CD4-positive, CD25-positive, alpha-beta regulatory T cell (primary cell): ENCODE measurements around the gene CUL3. TPM values are rescaled to one million over a fixed set of nuclear protein-coding genes. Genes with fewer than 3 reads are reported as not detected.

Experiments used
- ATAC-seq, 2 donors: fragments of 150-1000 bp; cut with Tn5 transposase; one replicate each; pipeline ENCODE4 v1.10.0; 2021; ENCODE audit warnings: low read depth in 2 of 2, moderate number of reproducible peaks in 2 of 2, moderate library complexity in 1 of 2
- DNase-seq, 3 donors: peaks; one replicate each; pipeline versions ENCODE4 v3.0.0 to v3.0.0-alpha.2; 2012 to 2022; ENCODE audit warnings: mixed read lengths in 1 of 3
- H3K27ac ChIP-seq: one replicate; pipeline ENCODE4 v1.7.0; 2013; ENCODE audit warnings: mild to moderate bottlenecking, low read length; ENCODE audit not compliant: insufficient read depth, poor library complexity, severe bottlenecking
- H3K27me3 ChIP-seq: one replicate; pipeline ENCODE4 v1.7.0; 2013; ENCODE audit warnings: low read length; ENCODE audit not compliant: control insufficient read depth, insufficient read depth
- H3K36me3 ChIP-seq: one replicate; pipeline ENCODE4 v1.7.0; 2013; ENCODE audit warnings: mild to moderate bottlenecking, low read length, moderate library complexity; ENCODE audit not compliant: control insufficient read depth, insufficient read depth
- H3K4me1 ChIP-seq: 2 replicates; pipeline ENCODE4 v1.7.0; 2013; ENCODE audit warnings: mild to moderate bottlenecking, low read length; ENCODE audit not compliant: insufficient read depth, control insufficient read depth, poor library complexity, severe bottlenecking
- H3K4me3 ChIP-seq: one replicate; pipeline ENCODE4 v1.7.0; 2013; ENCODE audit warnings: low read depth, mild to moderate bottlenecking, low read length, moderate library complexity
- H3K9me3 ChIP-seq, 2 experiments: 1 replicate in 1 of 2; 2 replicates in 1 of 2; pipeline ENCODE4 v1.7.0; 2013; ENCODE audit warnings: low read length in 2 of 2, mild to moderate bottlenecking in 1 of 2, moderate library complexity in 1 of 2; ENCODE audit not compliant: control insufficient read depth in 2 of 2
- H3K27ac Mint-ChIP-seq, 3 donors: one replicate each; pipeline ENCODE4 v1.8.0; 2020 to 2022; ENCODE audit warnings: mild to moderate bottlenecking in 3 of 3, mixed read lengths in 3 of 3, moderate library complexity in 2 of 3
- H3K27me3 Mint-ChIP-seq: one replicate; pipeline ENCODE4 v1.8.0; 2022; ENCODE audit warnings: mild to moderate bottlenecking, mixed read lengths
- H3K36me3 Mint-ChIP-seq: one replicate; pipeline ENCODE4 v1.8.0; 2020; ENCODE audit warnings: mixed read lengths
- H3K4me1 Mint-ChIP-seq, 4 donors: one replicate each; pipeline ENCODE4 v1.8.0; 2020 to 2022; ENCODE audit warnings: mixed read lengths in 4 of 4, mild to moderate bottlenecking in 1 of 4
- H3K4me3 Mint-ChIP-seq, 4 donors: one replicate each; pipeline ENCODE4 v1.8.0; 2020 to 2022; ENCODE audit warnings: mild to moderate bottlenecking in 4 of 4, mixed read lengths in 4 of 4, moderate library complexity in 3 of 4
- H3K9me3 Mint-ChIP-seq, 7 donors: one replicate each; pipeline ENCODE4 v1.8.0; 2020 to 2022; ENCODE audit warnings: mixed read lengths in 7 of 7, mild to moderate bottlenecking in 3 of 7, moderate library complexity in 2 of 7
- polyA plus RNA-seq, 4 donors: library from polyadenylated mRNA; unstranded; fragments of 300-500 nt; fragmentation: Illumina TruSeq; gene quantifications; one replicate each; pipeline ENCODE4 v1.2.3, GENCODE V29; 2021
- total RNA-seq: library from RNA; stranded (reverse); gene quantifications from one replicate; pipeline ENCODE4 v1.2.3, GENCODE V29; 2022

CUL3 gene
- total and polyA plus RNA-seq, 5 donors from 2014 or later, result 26.1 to 139 (median 43.6) TPM

- H3K36me3 ChIP-seq, result no peaks in the 10 kb centered on the region
- no peaks in the 10 kb centered on the region for H3K9me3 ChIP-seq
- no peak overlapping the region for H3K27ac ChIP-seq
- Mint-ChIP-seq H3K36me3 (no peaks in the 10 kb centered on the region), H3K27ac (no peak overlapping the region), H3K9me3 (peaks cover 0 to 2% (median 0%) of the 10 kb centered on the region in 7 donors), H3K27me3 (peaks cover 39% of the 10 kb centered on the region), H3K4me3 (no peak overlapping the region), H3K4me1 (peaks cover 3 to 15% (median 8%) of the 10 kb centered on the region in 4 donors)
- ATAC-seq (no peak), DNase-seq (no peak)
- peaks cover 11% of the 10 kb centered on the region for H3K4me1 ChIP-seq
- H3K27me3 ChIP-seq, result peaks cover 11% of the 10 kb centered on the region
- no peak overlapping the region for H3K4me3 ChIP-seq
Observed at GRCh38 chr2:224444783-224445182, 140.4 kb downstream of the CUL3 start.

- no peak overlapping the region for H3K4me3 ChIP-seq
- DNase-seq, result no peak
- no peak for ATAC-seq
- no peaks in the 10 kb centered on the region for H3K9me3 ChIP-seq
- no peak overlapping the region for H3K27ac ChIP-seq
- H3K27me3 ChIP-seq, result peaks cover 11% of the 10 kb centered on the region
- H3K9me3 Mint-ChIP-seq, result peaks cover 0 to 2% (median 0%) of the 10 kb centered on the region in 7 donors
- peaks cover 11% of the 10 kb centered on the region for H3K4me1 ChIP-seq
- no peak overlapping the region for H3K27ac Mint-ChIP-seq
- H3K27me3 Mint-ChIP-seq, result peaks cover 47% of the 10 kb centered on the region
- no peaks in the 10 kb centered on the region for H3K36me3 Mint-ChIP-seq
- H3K36me3 ChIP-seq, result no peaks in the 10 kb centered on the region
- peaks cover 3 to 15% (median 8%) of the 10 kb centered on the region in 4 donors for H3K4me1 Mint-ChIP-seq
- no peak overlapping the region for H3K4me3 Mint-ChIP-seq
Observed at GRCh38 chr2:224444021-224444420, 141.1 kb downstream of the CUL3 start.

GRCh38 chr2:224442071-224442967 is 142.8 kb downstream of the CUL3 start:
- ATAC-seq (peak in 1 of 2 donors; percentile 20), DNase-seq (peak in 1 of 3 donors; percentile 17)
- Mint-ChIP-seq H3K4me1 (peaks cover 4 to 15% (median 8%) of the 10 kb centered on the region in 4 donors), H3K36me3 (no peaks in the 10 kb centered on the region), H3K9me3 (peaks cover 0 to 3% (median 0%) of the 10 kb centered on the region in 7 donors), H3K27ac (peak overlapping the region in 2 of 3 donors; percentile 8 to 64), H3K4me3 (peak overlapping the region; percentile 52 to 77 (median 74)), H3K27me3 (peaks cover 51% of the 10 kb centered on the region)
- Histone ChIP-seq H3K4me3 (no peak overlapping the region), H3K36me3 (no peaks in the 10 kb centered on the region), H3K9me3 (no peaks in the 10 kb centered on the region), H3K27me3 (peaks cover 14% of the 10 kb centered on the region), H3K27ac (no peak overlapping the region), H3K4me1 (peaks cover 11% of the 10 kb centered on the region)

- H3K4me3 Mint-ChIP-seq, result peak overlapping the region in 1 of 4 donors; percentile 52
Observed at GRCh38 chr2:224440988-224441387, 144.2 kb downstream of the CUL3 start.

GRCh38 chr2:224438726-224439125 is 146.4 kb downstream of the CUL3 start:
- DNase-seq (no peak), ATAC-seq (no peak)
- Histone ChIP-seq H3K27me3 (peaks cover 11% of the 10 kb centered on the region), H3K4me3 (no peak overlapping the region), H3K36me3 (no peaks in the 10 kb centered on the region), H3K9me3 (no peaks in the 10 kb centered on the region), H3K27ac (no peak overlapping the region), H3K4me1 (peaks cover 11% of the 10 kb centered on the region)
- H3K9me3 Mint-ChIP-seq, result peaks cover 0 to 4% (median 0%) of the 10 kb centered on the region in 7 donors
- H3K4me3 Mint-ChIP-seq, result no peak overlapping the region
- H3K27ac Mint-ChIP-seq, result no peak overlapping the region
- peaks cover 1 to 15% (median 5%) of the 10 kb centered on the region in 4 donors for H3K4me1 Mint-ChIP-seq
- no peaks in the 10 kb centered on the region for H3K36me3 Mint-ChIP-seq
- peaks cover 45% of the 10 kb centered on the region for H3K27me3 Mint-ChIP-seq

More at GRCh38 chr2:224440988-224441387, 144.2 kb downstream of the CUL3 start:
- Histone ChIP-seq H3K9me3 (no peaks in the 10 kb centered on the region), H3K36me3 (no peaks in the 10 kb centered on the region), H3K4me3 (no peak overlapping the region), H3K27me3 (peaks cover 14% of the 10 kb centered on the region), H3K27ac (no peak overlapping the region), H3K4me1 (peaks cover 11% of the 10 kb centered on the region)
- H3K36me3 Mint-ChIP-seq, result no peaks in the 10 kb centered on the region
- ATAC-seq (no peak), DNase-seq (no peak)
- H3K9me3 Mint-ChIP-seq, result peaks cover 0 to 3% (median 0%) of the 10 kb centered on the region in 7 donors
- peaks cover 51% of the 10 kb centered on the region for H3K27me3 Mint-ChIP-seq
- H3K4me1 Mint-ChIP-seq, result peaks cover 4 to 15% (median 8%) of the 10 kb centered on the region in 4 donors
- H3K27ac Mint-ChIP-seq, result peak overlapping the region in 1 of 3 donors; percentile 8

GRCh38 chr2:224436634-224437033 is 148.5 kb downstream of the CUL3 start:
- Histone ChIP-seq H3K27ac (no peak overlapping the region), H3K9me3 (no peaks in the 10 kb centered on the region), H3K4me1 (no peaks in the 10 kb centered on the region), H3K36me3 (no peaks in the 10 kb centered on the region), H3K27me3 (peaks cover 11% of the 10 kb centered on the region), H3K4me3 (no peak overlapping the region)
- Mint-ChIP-seq H3K4me1 (peaks cover 0 to 5% (median 2%) of the 10 kb centered on the region in 4 donors), H3K9me3 (peaks cover 0 to 4% (median 0%) of the 10 kb centered on the region in 7 donors), H3K27me3 (peaks cover 30% of the 10 kb centered on the region), H3K4me3 (no peak overlapping the region), H3K27ac (no peak overlapping the region), H3K36me3 (no peaks in the 10 kb centered on the region)
- no peak for ATAC-seq
- no peak for DNase-seq

- no peak overlapping the region for H3K27ac Mint-ChIP-seq
- H3K4me1 Mint-ChIP-seq, result peaks cover 0 to 5% (median 0%) of the 10 kb centered on the region in 4 donors
- Histone ChIP-seq H3K36me3 (no peaks in the 10 kb centered on the region), H3K27me3 (peaks cover 3% of the 10 kb centered on the region), H3K4me1 (no peaks in the 10 kb centered on the region), H3K9me3 (no peaks in the 10 kb centered on the region), H3K4me3 (no peak overlapping the region), H3K27ac (no peak overlapping the region)
- H3K4me3 Mint-ChIP-seq, result no peak overlapping the region
- ATAC-seq (no peak), DNase-seq (no peak)
- no peaks in the 10 kb centered on the region for H3K36me3 Mint-ChIP-seq
- H3K27me3 Mint-ChIP-seq, result peaks cover 15% of the 10 kb centered on the region
- peaks cover 0 to 5% (median 0%) of the 10 kb centered on the region in 7 donors for H3K9me3 Mint-ChIP-seq
Observed at GRCh38 chr2:224434618-224435017, 150.5 kb downstream of the CUL3 start.
